GM23338 (cell line): Measurements from ENCODE around the gene PDE1C.

Experiments used
- CTCF ChIP-seq, 2 experiments: fragments of 200-600 bp in 1 of 2; sonication (generic) in 1 of 2; conservative IDR thresholded peaks; 2 replicates each; pipeline versions ENCODE4 v1.5.1 to v1.6.1; 2016 to 2017; ENCODE audit warnings: antibody characterized with exemption in 2 of 2, low read depth in 2 of 2, mild to moderate bottlenecking in 2 of 2, moderate library complexity in 1 of 2
- EZH2 ChIP-seq: fragments of 200-600 bp; sonication (generic); IDR thresholded peaks from one replicate; pipeline ENCODE4 v1.8.0; 2017; ENCODE audit warnings: antibody characterized with exemption, mild to moderate bottlenecking, low read depth; ENCODE audit not compliant: unreplicated experiment
- EZH2phosphoT487 ChIP-seq: fragments of 200-600 bp; sonication (generic); IDR thresholded peaks from one replicate; pipeline ENCODE4 v1.8.1; 2018; ENCODE audit warnings: antibody characterized with exemption; ENCODE audit not compliant: unreplicated experiment
- POLR2AphosphoS5 ChIP-seq: IDR thresholded peaks from 2 replicates; pipeline ENCODE4 v1.6.1; 2016; ENCODE audit warnings: antibody characterized with exemption, low read depth
- REST ChIP-seq: IDR thresholded peaks from one replicate; pipeline ENCODE4 v1.6.1; 2018; ENCODE audit warnings: antibody characterized with exemption; ENCODE audit not compliant: unreplicated experiment

- TF ChIP-seq CTCF (conservative IDR thresholded peaks at IDR 0.05; ENCODE audit: low read depth in 2 of 2) (no peak), EZH2 (no peak), POLR2AphosphoS5 (no peak), EZH2phosphoT487 (no peak), REST (no peak)
Observed at GRCh38 chr7:31811650-31812461, 258.4 kb downstream of the PDE1C start.
